Smooth muscle cell of trachea (primary cell): ENCODE data around the gene SOD3. TPM values are rescaled to one million over a fixed set of nuclear protein-coding genes. Genes with fewer than 3 reads are reported as not detected.

Experiments
- total RNA-seq: library from RNA; depleted of rRNA; stranded (reverse); fragments of >200 nt; gene quantifications from 2 replicates; pipeline ENCODE4 v1.2.1, GENCODE V29; 2014

SOD3 gene
- total RNA-seq, result 42.3 and 106 TPM in 2 replicates

GRCh38 chr4:24794916-24795665 is at the start of gene SOD3:
Gene SOD3 (plus strand): TSS chr4:24795573. CDS start chr4:24799522, 3,949 bp downstream.

Other genes starting within 250 kb of the SOD3 start
- 103 and 157 TPM in 2 replicates for gene DHX15, start 211.0 kb upstream of the SOD3 start, total RNA-seq
- gene CCDC149, start 117.5 kb downstream of the SOD3 start, total RNA-seq, result 11.3 and 11.6 TPM in 2 replicates
- under 0.01 TPM in 1 of 2 replicates, not detected in the other for gene LGI2, start 235.4 kb downstream of the SOD3 start, total RNA-seq